ENCODE data around the gene MID1IP1. TPM values are rescaled to one million over a fixed set of nuclear protein-coding genes. Genes with fewer than 3 reads are reported as not detected.

MID1IP1 gene
- polyA plus RNA-seq, 4 donors: 19.4 to 30.8 (median 21.1) TPM

GRCh38 chrX:38811515-38812243, 10.4 kb downstream of the MID1IP1 start:
- DNase-seq (ENCODE audit: low read depth in 4 of 4, low spot score in 2 of 4): no peak

GRCh38 chrX:38816155-38816554, 14.9 kb downstream of the MID1IP1 start:
- DNase-seq (ENCODE audit: low read depth in 4 of 4, low spot score in 2 of 4): no peak

GRCh38 chrX:38817004-38817703, 15.9 kb downstream of the MID1IP1 start:
- no peak for DNase-seq (ENCODE audit: low read depth in 4 of 4, low spot score in 2 of 4)

GRCh38 chrX:38819163-38819562, 17.9 kb downstream of the MID1IP1 start:
- DNase-seq (ENCODE audit: low read depth in 4 of 4, low spot score in 2 of 4): no peak

- DNase-seq (ENCODE audit: low read depth in 4 of 4, low spot score in 2 of 4): no peak
These were observed 18.4 kb downstream of the MID1IP1 start for GRCh38 chrX:38819709-38820108.

- DNase-seq (ENCODE audit: low read depth in 4 of 4, low spot score in 2 of 4): no peak
These were observed 19.5 kb downstream of the MID1IP1 start for GRCh38 chrX:38820751-38821150.

- DNase-seq (ENCODE audit: low read depth in 4 of 4, low spot score in 2 of 4): no peak
These were observed 22.9 kb downstream of the MID1IP1 start for GRCh38 chrX:38824176-38824575.

GRCh38 chrX:38831949-38832348, 30.7 kb downstream of the MID1IP1 start:
- DNase-seq (ENCODE audit: low read depth in 4 of 4, low spot score in 2 of 4): no peak

- DNase-seq (ENCODE audit: low read depth in 4 of 4, low spot score in 2 of 4): no peak
These were observed 36.1 kb downstream of the MID1IP1 start for GRCh38 chrX:38837389-38837788.

- no peak for DNase-seq (ENCODE audit: low read depth in 4 of 4, low spot score in 2 of 4)
These were observed 38.0 kb downstream of the MID1IP1 start for GRCh38 chrX:38839277-38839676.

GRCh38 chrX:38839944-38840343, 38.7 kb downstream of the MID1IP1 start:
- DNase-seq (ENCODE audit: low read depth in 4 of 4, low spot score in 2 of 4): no peak

- no peak for DNase-seq (ENCODE audit: low read depth in 4 of 4, low spot score in 2 of 4)
These were observed 40.5 kb downstream of the MID1IP1 start for GRCh38 chrX:38841750-38842149.

- no peak for DNase-seq (ENCODE audit: low read depth in 4 of 4, low spot score in 2 of 4)
These were observed 44.2 kb downstream of the MID1IP1 start for GRCh38 chrX:38845426-38845825.

- no peak for DNase-seq (ENCODE audit: low read depth in 4 of 4, low spot score in 2 of 4)
These were observed 46.1 kb downstream of the MID1IP1 start for GRCh38 chrX:38847206-38847902.

GRCh38 chrX:38847903-38848230, 46.6 kb downstream of the MID1IP1 start:
- no peak for DNase-seq (ENCODE audit: low read depth in 4 of 4, low spot score in 2 of 4)

GRCh38 chrX:38848671-38849455, 47.6 kb downstream of the MID1IP1 start:
- DNase-seq (ENCODE audit: low read depth in 4 of 4, low spot score in 2 of 4): no peak

- no peak for DNase-seq (ENCODE audit: low read depth in 4 of 4, low spot score in 2 of 4)
These were observed 49.7 kb downstream of the MID1IP1 start for GRCh38 chrX:38850807-38851544.

- no peak for DNase-seq (ENCODE audit: low read depth in 4 of 4, low spot score in 2 of 4)
These were observed 53.0 kb downstream of the MID1IP1 start for GRCh38 chrX:38854305-38854704.
